GM12801 (cell line): Measurements from ENCODE around the gene SLC24A5.

Experiments
- CTCF ChIP-seq: IDR thresholded peaks from one replicate; pipeline ENCODE4 v1.5.1; 2011; ENCODE audit warnings: control low read depth; ENCODE audit not compliant: insufficient read length; ENCODE audit errors: extremely low read depth

Gene SLC24A5

GRCh38 chr15:48096813-48097212 lies 24.0 kb upstream of the SLC24A5 start:
- TF ChIP-seq CTCF, result no peak

- no peak for TF ChIP-seq CTCF
Observed at GRCh38 chr15:48097264-48097663, 23.5 kb upstream of the SLC24A5 start.

- no peak for TF ChIP-seq CTCF
Observed at GRCh38 chr15:48101376-48101961, 19.3 kb upstream of the SLC24A5 start.

GRCh38 chr15:48102167-48102566 lies 18.6 kb upstream of the SLC24A5 start:
- no peak for TF ChIP-seq CTCF

- no peak for TF ChIP-seq CTCF
Observed at GRCh38 chr15:48103647-48104046, 17.1 kb upstream of the SLC24A5 start.

GRCh38 chr15:48105936-48106335 lies 14.9 kb upstream of the SLC24A5 start:
- no peak for TF ChIP-seq CTCF

GRCh38 chr15:48109212-48109611 lies 11.6 kb upstream of the SLC24A5 start:
- TF ChIP-seq CTCF, result no peak
